NOMO-1 (cell line): ENCODE measurements around the gene AS3MT.
A peak's percentile ranks its signal among the peaks of the same experiment; 100 is the strongest.
"Not testable (repeated sequence)": the region's sequence is repeated elsewhere in the genome, so short reads cannot be mapped to it uniquely, and the experiment has no call there.

ENCODE experiments used
- DNase-seq, 2 experiments: peaks; one replicate each; lab custom pipeline; 2025; ENCODE audit not compliant: unreplicated experiment in 2 of 2; lab: John Stamatoyannopoulos, UW

AS3MT gene

GRCh38 chr10:102917962-102918816, 48.9 kb downstream of the AS3MT start, which contains the start of gene CNNM2:
Gene CNNM2, plus strand, starts transcription at chr10:102918294. Its CDS starts 187 bp downstream, at chr10:102918481.
- DNase-seq = peak; percentile 97 to 99

GRCh38 chr10:102918817-102919245, 49.6 kb downstream of the AS3MT start:
- no peak for DNase-seq

- DNase-seq = no peak
These were observed 50.1 kb downstream of the AS3MT start for GRCh38 chr10:102919246-102919959.

GRCh38 chr10:102919992-102920739, 50.9 kb downstream of the AS3MT start:
- no peak for DNase-seq

- no peak for DNase-seq
These were observed 54.3 kb downstream of the AS3MT start for GRCh38 chr10:102923601-102924000.

GRCh38 chr10:102926842-102927241, 57.6 kb downstream of the AS3MT start:
- DNase-seq = no peak

DNA sequence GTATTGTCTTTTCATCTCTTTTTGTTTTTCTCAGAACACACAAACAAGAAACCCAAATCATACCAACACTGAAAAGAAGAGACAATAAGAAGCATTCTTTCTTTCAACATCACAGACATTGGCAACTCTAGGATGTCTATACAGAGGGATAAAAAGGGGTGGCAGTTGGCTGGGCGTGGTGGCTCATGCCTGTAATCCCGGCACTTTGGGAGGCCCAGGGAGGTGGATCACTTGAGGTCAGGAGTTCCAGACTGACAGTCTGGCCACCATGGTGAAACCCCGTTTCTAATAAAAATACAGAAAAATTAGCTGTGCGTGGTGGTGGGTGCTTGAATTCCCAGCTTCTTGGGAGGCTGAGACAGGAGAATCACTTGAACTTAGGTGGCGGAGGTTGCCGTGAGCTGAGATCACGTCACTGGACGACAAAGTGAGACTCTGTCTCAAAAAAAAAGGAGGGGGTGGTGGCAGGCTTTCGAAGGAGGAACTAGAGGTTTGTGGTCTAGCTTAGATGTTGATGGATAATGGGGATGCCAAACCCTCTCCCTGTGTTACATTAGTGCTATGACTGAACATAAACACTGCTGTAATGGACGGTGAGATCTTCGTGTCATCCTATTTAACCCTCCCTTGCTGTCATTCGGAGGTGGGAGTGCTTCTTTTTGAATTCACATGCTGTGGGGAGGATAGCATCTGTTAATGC, 58.2 kb downstream of the AS3MT start:
- DNase-seq = peak; percentile 61 to 88

- DNase-seq = not testable (repeated sequence)
These were observed 59.2 kb downstream of the AS3MT start for GRCh38 chr10:102928442-102928841.

DNA sequence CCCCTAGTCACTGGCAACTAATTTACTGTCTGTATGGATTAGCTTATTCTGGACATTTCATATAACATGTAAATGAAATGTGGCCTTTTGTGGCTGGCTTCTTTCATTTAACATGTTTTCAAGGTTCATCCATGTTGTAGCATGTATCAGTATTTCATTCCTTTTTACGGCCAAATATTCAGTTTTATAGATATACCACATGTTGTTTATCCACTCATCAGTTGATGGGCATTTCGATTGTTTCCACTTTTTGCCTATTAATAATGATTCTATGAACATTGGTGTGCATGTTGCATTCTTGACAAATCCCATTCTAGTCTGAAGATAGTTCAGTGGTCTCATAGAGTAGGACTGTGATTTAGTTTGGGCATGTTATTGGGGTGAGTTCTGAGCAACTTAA, 61.5 kb downstream of the AS3MT start:
- DNase-seq = no peak

- DNase-seq = no peak
These were observed 62.4 kb downstream of the AS3MT start for GRCh38 chr10:102931643-102932042.

DNA sequence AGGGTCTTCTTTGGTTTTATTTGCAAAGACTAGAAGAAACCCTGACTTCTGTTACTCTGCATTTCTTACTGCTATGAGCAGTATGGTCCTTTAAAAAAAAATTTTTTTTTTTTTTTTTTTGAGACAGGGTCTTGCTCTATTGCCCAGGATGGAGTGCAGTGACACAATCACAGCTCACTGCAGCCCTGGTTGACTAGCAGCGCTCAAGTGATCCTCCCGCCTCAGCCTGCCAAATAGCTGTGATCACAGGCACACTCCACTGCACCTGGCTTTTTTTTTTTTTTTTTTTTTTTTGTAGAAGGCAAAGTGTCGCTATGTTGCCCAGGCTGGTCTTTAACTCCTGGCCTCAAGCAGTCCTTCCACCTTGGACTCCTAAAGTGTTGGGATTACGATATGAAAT, 66.2 kb downstream of the AS3MT start:
- no peak for DNase-seq

- no peak for DNase-seq
These were observed 66.8 kb downstream of the AS3MT start for GRCh38 chr10:102935939-102936605.

- no peak for DNase-seq
These were observed 72.1 kb downstream of the AS3MT start for GRCh38 chr10:102941401-102941800.

DNA sequence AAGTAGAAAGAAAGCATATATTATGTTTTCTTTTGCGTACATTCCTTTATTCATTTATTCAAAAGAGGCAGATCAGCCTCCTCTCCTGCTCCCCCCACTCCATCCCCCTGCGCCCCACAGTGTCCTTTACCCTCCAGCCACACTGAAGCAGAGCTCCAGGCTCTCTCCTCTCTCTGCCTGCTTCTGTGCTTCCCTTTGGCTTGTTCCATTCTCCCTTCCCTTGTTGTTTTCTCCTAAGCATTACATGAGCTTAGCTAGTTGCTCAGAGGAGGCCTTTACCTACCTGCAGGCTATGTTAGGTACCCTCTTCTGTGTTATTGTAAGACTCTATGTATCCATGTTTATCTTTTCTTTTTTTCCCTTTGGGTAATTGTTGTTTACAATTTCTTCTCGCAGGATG, 76.2 kb downstream of the AS3MT start:
- no peak for DNase-seq

DNA sequence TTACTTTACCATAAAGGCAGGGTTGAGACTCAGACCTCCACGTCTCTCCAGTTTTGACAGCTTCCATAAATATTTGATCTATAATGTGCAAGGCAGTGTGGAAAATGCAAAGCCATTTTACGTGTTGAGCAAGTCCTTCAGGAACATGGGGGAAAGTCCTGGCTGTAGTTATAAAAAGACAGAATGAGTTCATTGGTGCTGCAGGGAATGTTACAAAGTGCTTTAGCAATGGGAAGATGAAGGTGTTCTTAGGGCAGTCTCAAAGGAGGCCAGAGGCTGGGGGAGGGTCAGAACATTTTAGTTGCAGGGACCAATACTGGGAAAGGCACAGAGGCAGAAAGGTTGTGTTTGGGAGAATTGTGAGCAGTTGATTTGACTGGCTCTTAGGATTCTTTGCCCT, 76.7 kb downstream of the AS3MT start:
- DNase-seq = no peak

GRCh38 chr10:102946992-102947391, 77.7 kb downstream of the AS3MT start:
- no peak for DNase-seq

- DNase-seq = no peak
These were observed 78.9 kb downstream of the AS3MT start for GRCh38 chr10:102948176-102948575.

DNA sequence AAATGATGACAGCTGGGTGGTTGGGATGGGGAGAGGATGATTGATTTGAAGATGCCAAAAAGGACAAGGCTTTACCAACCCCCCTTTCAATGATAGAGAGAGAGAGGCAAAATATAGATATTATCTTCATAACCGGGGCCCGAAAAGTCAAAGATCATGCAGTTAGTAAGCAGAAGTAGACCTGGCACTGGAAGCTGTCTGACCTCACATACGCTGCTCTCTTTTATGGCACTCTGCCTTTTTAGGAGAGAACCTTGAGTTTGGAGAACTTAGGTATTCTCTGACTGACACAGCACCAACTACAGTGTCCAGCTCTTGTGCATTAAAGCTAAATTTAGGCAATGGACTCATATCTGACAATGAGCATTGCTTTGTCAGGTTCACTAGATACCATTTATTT, 79.5 kb downstream of the AS3MT start:
- DNase-seq = no peak

- DNase-seq = no peak
These were observed 80.6 kb downstream of the AS3MT start for GRCh38 chr10:102949916-102950315.

- no peak for DNase-seq
These were observed 82.0 kb downstream of the AS3MT start for GRCh38 chr10:102951316-102951715.
